ENCODE data around the gene CATSPER3.

DNA sequence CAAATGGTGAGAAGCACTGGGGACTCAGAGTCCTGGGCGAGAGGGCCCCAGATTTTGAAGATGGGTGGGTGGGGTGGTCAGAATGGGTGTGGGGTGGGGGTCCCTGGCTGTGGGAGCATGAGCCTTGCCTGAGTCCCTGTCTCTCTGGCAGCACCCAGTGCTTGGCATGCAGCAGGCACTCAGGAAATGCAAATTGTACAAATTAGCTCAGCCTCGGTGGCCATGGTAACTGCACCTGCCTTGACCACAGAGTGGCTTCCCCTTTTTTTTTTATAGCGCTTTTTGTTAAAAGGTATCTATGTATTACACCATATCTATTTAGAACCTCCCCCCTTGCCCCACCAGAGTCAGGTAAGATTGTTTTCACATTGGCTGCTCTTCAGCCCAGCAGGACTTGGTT, 85.6 kb downstream of the CATSPER3 start:
- TF ChIP-seq, protein P1, sequence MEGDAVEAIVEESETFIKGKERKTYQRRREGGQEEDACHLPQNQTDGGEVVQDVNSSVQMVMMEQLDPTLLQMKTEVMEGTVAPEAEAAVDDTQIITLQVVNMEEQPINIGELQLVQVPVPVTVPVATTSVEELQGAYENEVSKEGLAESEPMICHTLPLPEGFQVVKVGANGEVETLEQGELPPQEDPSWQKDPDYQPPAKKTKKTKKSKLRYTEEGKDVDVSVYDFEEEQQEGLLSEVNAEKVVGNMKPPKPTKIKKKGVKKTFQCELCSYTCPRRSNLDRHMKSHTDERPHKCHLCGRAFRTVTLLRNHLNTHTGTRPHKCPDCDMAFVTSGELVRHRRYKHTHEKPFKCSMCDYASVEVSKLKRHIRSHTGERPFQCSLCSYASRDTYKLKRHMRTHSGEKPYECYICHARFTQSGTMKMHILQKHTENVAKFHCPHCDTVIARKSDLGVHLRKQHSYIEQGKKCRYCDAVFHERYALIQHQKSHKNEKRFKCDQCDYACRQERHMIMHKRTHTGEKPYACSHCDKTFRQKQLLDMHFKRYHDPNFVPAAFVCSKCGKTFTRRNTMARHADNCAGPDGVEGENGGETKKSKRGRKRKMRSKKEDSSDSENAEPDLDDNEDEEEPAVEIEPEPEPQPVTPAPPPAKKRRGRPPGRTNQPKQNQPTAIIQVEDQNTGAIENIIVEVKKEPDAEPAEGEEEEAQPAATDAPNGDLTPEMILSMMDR (IDR thresholded peaks at IDR 0.05), result no peak
- TF ChIP-seq POLR2A (IDR thresholded peaks at IDR 0.05), result no peak

Data from ovary (tissue), 3 donors.